LNCaP clone FGC (cell line): ENCODE data around the gene OSBPL1A.

Experiments
- DNase-seq: peaks from one replicate; pipeline ENCODE4 v3.0.0-alpha.2; 2011; ENCODE audit warnings: low read depth
- H3K4me3 ChIP-seq: 2 replicates; pipeline ENCODE4 v1.5.1; 2011; ENCODE audit warnings: mild to moderate bottlenecking, low read depth, low read length, control low read depth
- CTCF ChIP-seq: IDR thresholded peaks from 2 replicates; pipeline ENCODE4 v1.5.1; 2012; ENCODE audit warnings: mild to moderate bottlenecking; ENCODE audit not compliant: control insufficient read depth, insufficient read depth; ENCODE audit errors: extremely low read depth

OSBPL1A gene

GRCh38 chr18:24219561-24220317 lies 177.9 kb downstream of the OSBPL1A start:
- DNase-seq: no peak
- H3K4me3 ChIP-seq: no peak overlapping the region
- no peak for TF ChIP-seq CTCF

GRCh38 chr18:24214913-24215312 lies 182.7 kb downstream of the OSBPL1A start:
- TF ChIP-seq CTCF: no peak
- no peak overlapping the region for H3K4me3 ChIP-seq
- DNase-seq: no peak

- no peak for DNase-seq
- no peak for TF ChIP-seq CTCF
- H3K4me3 ChIP-seq: no peak overlapping the region
Measured at GRCh38 chr18:24214144-24214543, 183.5 kb downstream of the OSBPL1A start.

- TF ChIP-seq CTCF: no peak
- H3K4me3 ChIP-seq: no peak overlapping the region
- no peak for DNase-seq
Measured at GRCh38 chr18:24212939-24213338, 184.7 kb downstream of the OSBPL1A start.

GRCh38 chr18:24209558-24209957 lies 188.1 kb downstream of the OSBPL1A start:
- TF ChIP-seq CTCF: no peak
- no peak overlapping the region for H3K4me3 ChIP-seq
- DNase-seq: no peak

- no peak for DNase-seq
- TF ChIP-seq CTCF: no peak
Measured at GRCh38 chr18:24208270-24209035, 189.2 kb downstream of the OSBPL1A start.

More at GRCh38 chr18:24208270-24209035, 189.2 kb downstream of the OSBPL1A start:
- H3K4me3 ChIP-seq: no peak overlapping the region
